ENCODE data around the gene FAM20C.

The FAM20C gene

GRCh38 chr7:191981-192649 lies at the start of gene FAM20C:
TSS of gene FAM20C (plus strand) at chr7:192571. CDS start at chr7:193200, 629 bp downstream.
- DNase-seq (ENCODE audit: low read depth): peak; percentile 11

- DNase-seq (ENCODE audit: low read depth): no peak
These were observed 49.1 kb upstream of the FAM20C start for GRCh38 chr7:143145-143751.

- DNase-seq (ENCODE audit: low read depth): no peak
These were observed 48.4 kb upstream of the FAM20C start for GRCh38 chr7:143811-144453.

- no peak for DNase-seq (ENCODE audit: low read depth)
These were observed 47.9 kb upstream of the FAM20C start for GRCh38 chr7:144454-144826.

- no peak for DNase-seq (ENCODE audit: low read depth)
These were observed 46.5 kb upstream of the FAM20C start for GRCh38 chr7:145863-146262.

GRCh38 chr7:148543-148931 lies 43.8 kb upstream of the FAM20C start:
- DNase-seq (ENCODE audit: low read depth): no peak

- DNase-seq (ENCODE audit: low read depth): peak; percentile 91
These were observed 43.2 kb upstream of the FAM20C start for GRCh38 chr7:148932-149790.

- DNase-seq (ENCODE audit: low read depth): no peak
These were observed 42.4 kb upstream of the FAM20C start for GRCh38 chr7:149791-150636.

- no peak for DNase-seq (ENCODE audit: low read depth)
These were observed 41.6 kb upstream of the FAM20C start for GRCh38 chr7:150811-151221.

GRCh38 chr7:151346-152050 lies 40.9 kb upstream of the FAM20C start:
- no peak for DNase-seq (ENCODE audit: low read depth)

- DNase-seq (ENCODE audit: low read depth): no peak
These were observed 39.5 kb upstream of the FAM20C start for GRCh38 chr7:152702-153391.

GRCh38 chr7:153604-154003 lies 38.8 kb upstream of the FAM20C start:
- no peak for DNase-seq (ENCODE audit: low read depth)

- no peak for DNase-seq (ENCODE audit: low read depth)
These were observed 38.1 kb upstream of the FAM20C start for GRCh38 chr7:154096-154799.

- DNase-seq (ENCODE audit: low read depth): no peak
These were observed 36.9 kb upstream of the FAM20C start for GRCh38 chr7:155469-155900.

GRCh38 chr7:156111-157007 lies 36.0 kb upstream of the FAM20C start:
- DNase-seq (ENCODE audit: low read depth): no peak

- DNase-seq (ENCODE audit: low read depth): no peak
These were observed 35.4 kb upstream of the FAM20C start for GRCh38 chr7:157008-157310.

- no peak for DNase-seq (ENCODE audit: low read depth)
These were observed 34.4 kb upstream of the FAM20C start for GRCh38 chr7:157771-158625.

GRCh38 chr7:158771-159170 lies 33.6 kb upstream of the FAM20C start:
- DNase-seq (ENCODE audit: low read depth): no peak
